ENCODE results near the gene BCDIN3D.

The BCDIN3D gene

GRCh38 chr12:49813131-49813530 is 29.8 kb downstream of the BCDIN3D start:
- no peak overlapping the region for H3K4me3 ChIP-seq
- no peak overlapping the region for H3K27ac ChIP-seq
- TF ChIP-seq CTCF (IDR thresholded peaks at IDR 0.05), result no peak
- no peak for DNase-seq (ENCODE audit: low spot score)

- H3K4me3 ChIP-seq, result no peak overlapping the region
- no peak overlapping the region for H3K27ac ChIP-seq
- no peak for DNase-seq (ENCODE audit: low spot score)
- no peak for TF ChIP-seq CTCF (IDR thresholded peaks at IDR 0.05)
Observed at GRCh38 chr12:49811961-49812401, 30.9 kb downstream of the BCDIN3D start.

- no peak for TF ChIP-seq CTCF (IDR thresholded peaks at IDR 0.05)
- H3K27ac ChIP-seq, result peak overlapping the region in 1 of 2 donors; percentile 13
- H3K4me3 ChIP-seq, result no peak overlapping the region
Observed at GRCh38 chr12:49811136-49811535, 31.8 kb downstream of the BCDIN3D start.

GRCh38 chr12:49809906-49810389 is 33.0 kb downstream of the BCDIN3D start:
- peak overlapping the region; percentile 56 for H3K4me3 ChIP-seq
- H3K27ac ChIP-seq, result peak overlapping the region; percentile 66 to 91
- TF ChIP-seq CTCF (IDR thresholded peaks at IDR 0.05), result no peak
- DNase-seq (ENCODE audit: low spot score), result no peak

More at GRCh38 chr12:49811136-49811535, 31.8 kb downstream of the BCDIN3D start:
- DNase-seq (ENCODE audit: low spot score), result no peak

GRCh38 chr12:49809381-49809905 is 33.5 kb downstream of the BCDIN3D start:
- peak overlapping the region; percentile 66 to 91 for H3K27ac ChIP-seq
- peak overlapping the region; percentile 56 for H3K4me3 ChIP-seq
- no peak for TF ChIP-seq CTCF (IDR thresholded peaks at IDR 0.05)
- DNase-seq (ENCODE audit: low spot score), result no peak

GRCh38 chr12:49808686-49809380 is 34.1 kb downstream of the BCDIN3D start:
- H3K4me3 ChIP-seq, result peak overlapping the region; percentile 56
- DNase-seq (ENCODE audit: low spot score), result no peak
- TF ChIP-seq CTCF (IDR thresholded peaks at IDR 0.05), result no peak
- H3K27ac ChIP-seq, result peak overlapping the region; percentile 66 to 91
